Measurements from ENCODE around the gene ZDHHC14.

ZDHHC14 gene

DNA sequence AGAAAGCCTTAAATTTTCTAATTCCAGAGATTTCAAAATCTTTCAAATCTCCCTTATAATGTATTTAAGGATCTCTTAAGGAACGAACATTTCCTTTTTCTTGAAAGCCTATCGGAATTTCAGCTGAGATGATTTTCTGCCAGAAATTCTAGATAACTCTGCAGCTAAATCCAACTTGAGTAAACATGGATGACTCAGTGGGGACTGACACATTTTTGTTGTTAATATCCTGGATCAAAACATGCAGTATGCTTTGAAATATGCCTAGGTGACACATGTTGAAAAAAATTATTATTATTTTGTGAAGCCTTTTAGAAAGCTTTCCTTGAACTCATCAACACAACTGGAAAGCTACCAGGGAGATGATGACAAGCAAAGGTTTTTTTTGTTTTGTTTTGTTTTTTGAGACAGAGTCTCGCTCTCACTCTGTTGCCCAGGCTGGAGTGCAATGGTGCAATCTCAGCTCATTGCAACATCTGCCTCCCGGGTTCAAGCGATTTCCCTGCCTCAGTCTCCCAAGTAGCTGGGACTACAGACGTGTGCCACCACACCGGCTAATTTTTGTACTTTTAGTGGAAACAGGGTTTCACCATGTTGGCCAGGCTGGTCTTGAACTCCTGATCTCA, 302.0 kb downstream of the ZDHHC14 start:
- TF ChIP-seq, protein P1, sequence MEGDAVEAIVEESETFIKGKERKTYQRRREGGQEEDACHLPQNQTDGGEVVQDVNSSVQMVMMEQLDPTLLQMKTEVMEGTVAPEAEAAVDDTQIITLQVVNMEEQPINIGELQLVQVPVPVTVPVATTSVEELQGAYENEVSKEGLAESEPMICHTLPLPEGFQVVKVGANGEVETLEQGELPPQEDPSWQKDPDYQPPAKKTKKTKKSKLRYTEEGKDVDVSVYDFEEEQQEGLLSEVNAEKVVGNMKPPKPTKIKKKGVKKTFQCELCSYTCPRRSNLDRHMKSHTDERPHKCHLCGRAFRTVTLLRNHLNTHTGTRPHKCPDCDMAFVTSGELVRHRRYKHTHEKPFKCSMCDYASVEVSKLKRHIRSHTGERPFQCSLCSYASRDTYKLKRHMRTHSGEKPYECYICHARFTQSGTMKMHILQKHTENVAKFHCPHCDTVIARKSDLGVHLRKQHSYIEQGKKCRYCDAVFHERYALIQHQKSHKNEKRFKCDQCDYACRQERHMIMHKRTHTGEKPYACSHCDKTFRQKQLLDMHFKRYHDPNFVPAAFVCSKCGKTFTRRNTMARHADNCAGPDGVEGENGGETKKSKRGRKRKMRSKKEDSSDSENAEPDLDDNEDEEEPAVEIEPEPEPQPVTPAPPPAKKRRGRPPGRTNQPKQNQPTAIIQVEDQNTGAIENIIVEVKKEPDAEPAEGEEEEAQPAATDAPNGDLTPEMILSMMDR (IDR thresholded peaks at IDR 0.05) = no peak

DNA sequence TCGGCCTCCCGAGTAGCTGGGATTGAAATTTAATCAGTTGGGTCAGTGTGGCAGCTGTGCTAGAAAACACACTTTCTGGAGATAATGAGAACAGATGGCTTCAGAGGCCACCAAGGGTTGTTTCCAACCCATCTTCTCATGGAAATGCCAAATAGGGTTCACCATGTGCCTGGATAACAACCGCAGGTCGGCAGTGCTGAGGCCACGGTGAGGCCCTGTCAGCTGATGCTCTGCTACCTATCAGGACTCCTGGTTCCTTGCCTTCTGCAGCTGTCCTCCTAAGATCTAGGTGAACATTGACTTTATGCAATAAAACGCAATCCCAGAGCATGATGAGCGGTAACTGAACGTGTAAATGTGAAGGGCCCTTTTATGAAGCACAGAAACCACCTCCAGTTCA, 302.7 kb downstream of the ZDHHC14 start:
- TF ChIP-seq, protein P1 (IDR thresholded peaks at IDR 0.05) = no peak

GRCh38 chr6:157684620-157685299, 303.8 kb downstream of the ZDHHC14 start:
- TF ChIP-seq, protein P1 (IDR thresholded peaks at IDR 0.05) = no peak

GRCh38 chr6:157685596-157686280, 304.7 kb downstream of the ZDHHC14 start:
- TF ChIP-seq, protein P1 (IDR thresholded peaks at IDR 0.05) = no peak

- TF ChIP-seq, protein P1 (IDR thresholded peaks at IDR 0.05) = no peak
Observed at GRCh38 chr6:157688275-157688959, 307.4 kb downstream of the ZDHHC14 start.

DNA sequence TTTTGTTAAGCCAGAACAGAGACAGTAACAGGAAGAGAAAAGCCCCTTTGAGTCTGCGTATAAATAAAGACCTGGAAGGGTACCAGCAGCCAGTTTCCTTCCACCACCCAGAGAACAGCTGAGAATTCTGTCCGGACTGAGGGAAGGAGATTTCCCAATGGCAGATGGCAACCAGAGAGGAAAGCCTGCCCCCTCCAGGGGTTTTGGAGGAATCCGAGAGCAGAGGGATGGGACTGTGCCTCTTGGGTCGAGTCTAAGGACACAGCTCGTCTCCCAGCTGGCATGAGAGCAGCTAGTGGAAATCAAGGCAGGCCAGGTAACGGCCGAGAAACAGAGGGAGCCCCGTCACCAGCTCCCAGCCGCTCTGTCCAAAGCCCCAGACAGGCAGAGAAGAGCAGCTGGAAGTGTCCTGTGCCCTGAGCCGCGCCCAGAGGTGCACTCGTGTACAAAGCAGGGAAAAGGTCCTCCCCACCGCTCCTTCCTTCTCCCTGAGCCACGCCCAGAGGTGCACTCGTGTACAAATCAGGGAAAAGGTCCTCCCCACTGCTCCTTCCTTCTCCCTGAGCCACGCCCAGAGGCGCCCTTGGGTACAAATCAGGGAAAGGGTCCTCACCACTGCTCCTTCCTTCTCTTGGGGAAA, 308.1 kb downstream of the ZDHHC14 start:
- TF ChIP-seq, protein P1 (IDR thresholded peaks at IDR 0.05) = no peak

- TF ChIP-seq, protein P1 (IDR thresholded peaks at IDR 0.05) = no peak
Observed at GRCh38 chr6:157689875-157690274, 308.9 kb downstream of the ZDHHC14 start.

Data from LNCAP (cell line).